HCT116 (cell line): ENCODE data around the gene IP6K3. TPM values are rescaled to one million over a fixed set of nuclear protein-coding genes. Genes with fewer than 3 reads are reported as not detected.

Source experiments
- ATAC-seq: fragments of 200-7000 bp; cut with Tn5 transposase; 2 replicates; pipeline ENCODE4 v1.9.1; 2020; ENCODE audit warnings: mild to moderate bottlenecking, moderate library complexity
- BruUV-seq: library from RNA; stranded (reverse); fragments of 400-500 nt; replicated peaks from 2 replicates; lab custom pipeline; 2021; lab: Mats Ljungman, UMichigan
- CTCF ChIA-PET: fragments of 300-600 bp; sonication (Branson Sonifier 250); formaldehyde crosslinking; loops from one replicate; lab custom pipeline; 2021; ENCODE audit warnings: antibody characterized with exemption; lab: Charles Lee
- POLR2A ChIA-PET: fragments of 300-600, 350-600 bp; sonication (Branson Sonifier 250); formaldehyde crosslinking; loops from one replicate; lab custom pipeline; 2021; ENCODE audit warnings: antibody characterized with exemption; lab: Charles Lee
- RAD21 ChIA-PET, 2 experiments: fragments of 300-600 bp; sonication (Branson Sonifier 250); formaldehyde crosslinking; loops; one replicate each; lab custom pipeline; 2023; ENCODE audit warnings: low total read pairs in 2 of 2; ENCODE audit not compliant: uncharacterized antibody in 2 of 2, unreplicated experiment in 2 of 2, low non-redundant PET in 1 of 2; lab: Charles Lee
- DNase-seq: peaks from one replicate; pipeline ENCODE4 v3.0.0-alpha.2; 2010; ENCODE audit warnings: low read depth, low spot score
- H2AFZ ChIP-seq: fragments of 200-600 bp; shearing (Covaris generic), sonication (generic); 2 replicates; pipeline ENCODE4 v1.6.1; 2017; ENCODE audit warnings: low read depth, mixed run types, mixed read lengths, antibody characterized with exemption, low read length; ENCODE audit not compliant: poor library complexity, severe bottlenecking
- H3K27ac ChIP-seq: 2 replicates; pipeline ENCODE4 v1.5.1; 2012; ENCODE audit warnings: low read depth, low read length
- H3K27me3 ChIP-seq: fragments of 200-600 bp; sonication (generic); 2 replicates; pipeline ENCODE4 v1.6.1; 2016; ENCODE audit warnings: mixed run types, low read length, mixed read lengths; ENCODE audit not compliant: insufficient read depth
- H3K36me3 ChIP-seq, 2 experiments: fragments of 200-500 bp in 1 of 2; fragments of 200-600 bp in 1 of 2; sonication (Bioruptor generic) in 1 of 2; sonication (generic) in 1 of 2; 2 replicates each; pipeline versions ENCODE4 v1.5.1 to v1.6.1; 2014 to 2016; ENCODE audit warnings: low read length in 2 of 2, inconsistent platforms in 1 of 2, mixed read lengths in 1 of 2, mixed run types in 1 of 2; ENCODE audit not compliant: insufficient read depth in 2 of 2, control insufficient read depth in 1 of 2
- H3K4me1 ChIP-seq, 2 experiments: fragments of 200-600 bp in 1 of 2; sonication (generic) in 1 of 2; 2 replicates each; pipeline versions ENCODE4 v1.5.1 to v1.6.1; 2012 to 2017; ENCODE audit warnings: low read length in 2 of 2, inconsistent platforms in 1 of 2, mild to moderate bottlenecking in 1 of 2, mixed read lengths in 1 of 2, mixed run types in 1 of 2, moderate library complexity in 1 of 2; ENCODE audit not compliant: insufficient read depth in 2 of 2, control insufficient read depth in 1 of 2
- H3K4me2 ChIP-seq: fragments of 200-600 bp; sonication (generic); 2 replicates; pipeline ENCODE4 v1.6.1; 2017; ENCODE audit warnings: mixed run types, low read length, mixed read lengths
- H3K4me3 ChIP-seq, 2 experiments: fragments of 200-600 bp in 1 of 2; sonication (generic) in 1 of 2; replicated peaks in 1 of 2; 2 replicates each; pipeline ENCODE4 v1.5.1; 2011 to 2016; ENCODE audit warnings: low read length in 2 of 2, control low read depth in 1 of 2, low read depth in 1 of 2, mild to moderate bottlenecking in 1 of 2, mixed read lengths in 1 of 2, mixed run types in 1 of 2
- H3K79me2 ChIP-seq: fragments of 200-600 bp; sonication (generic); 2 replicates; pipeline ENCODE4 v1.6.1; 2017; ENCODE audit warnings: mild to moderate bottlenecking, mixed run types, low read length, moderate library complexity, mixed read lengths; ENCODE audit not compliant: insufficient read depth
- H3K9ac ChIP-seq: fragments of 200-600 bp; sonication (generic); 2 replicates; pipeline ENCODE4 v1.6.1; 2016; ENCODE audit warnings: low read length, mixed read lengths
- H3K9me2 ChIP-seq: fragments of 200-600 bp; sonication (generic), shearing (Covaris generic); 2 replicates; pipeline ENCODE4 v1.6.1; 2017; ENCODE audit warnings: mixed run types, mild to moderate bottlenecking, moderate library complexity; ENCODE audit not compliant: insufficient read depth
- H3K9me3 ChIP-seq, 2 experiments: fragments of 200-500 bp in 1 of 2; fragments of 200-600 bp in 1 of 2; sonication (Bioruptor generic) in 1 of 2; sonication (generic) in 1 of 2; 2 replicates each; pipeline ENCODE4 v1.6.1; 2014 to 2017; ENCODE audit warnings: low read length in 2 of 2, mixed read lengths in 2 of 2, inconsistent platforms in 1 of 2, low read depth in 1 of 2, mild to moderate bottlenecking in 1 of 2, mixed run types in 1 of 2, moderate library complexity in 1 of 2; ENCODE audit not compliant: control insufficient read depth in 1 of 2, insufficient read depth in 1 of 2
- H4K20me1 ChIP-seq: fragments of 200-600 bp; sonication (generic), shearing (Covaris generic); 2 replicates; pipeline ENCODE4 v1.6.1; 2017; ENCODE audit warnings: mixed run types, mild to moderate bottlenecking, moderate library complexity; ENCODE audit not compliant: insufficient read depth
- CEBPB ChIP-seq: IDR thresholded peaks from 2 replicates; pipeline ENCODE4 v1.6.1; 2012; ENCODE audit warnings: low read depth
- EGR1 ChIP-seq: IDR thresholded peaks from 2 replicates; pipeline ENCODE4 v1.6.1; 2012; ENCODE audit warnings: low read depth
- REST ChIP-seq: IDR thresholded peaks from 2 replicates; pipeline ENCODE4 v1.6.1; 2012; ENCODE audit warnings: low read depth
- SRF ChIP-seq: IDR thresholded peaks from 2 replicates; pipeline ENCODE4 v1.6.1; 2012; ENCODE audit warnings: low read depth
- TCF7L2 ChIP-seq: IDR thresholded peaks from 2 replicates; pipeline ENCODE4 v1.7.0; 2011; ENCODE audit warnings: borderline replicate concordance, inconsistent platforms; ENCODE audit not compliant: insufficient read depth, insufficient read length; ENCODE audit errors: extremely low read depth
- intact Hi-C: fragments of 100-400 bp; cut with micrococcal nuclease; formaldehyde crosslinking; loops from 2 replicates; pipeline ENCODE4 v1.10.0; 2022
- total RNA-seq: library from RNA; stranded (reverse); gene quantifications from one replicate; pipeline ENCODE4 v1.2.1, GENCODE V29; 2021; ENCODE audit not compliant: unreplicated experiment

Gene IP6K3
- total RNA-seq, 1 experiment from 2014 or later: not detected

GRCh38 chr6:33776186-33776585 is 29.5 kb upstream of the IP6K3 start:
- intact Hi-C loops: no loop called here
- Histone ChIP-seq H3K4me2 (no peak overlapping the region), H3K9ac (no peak overlapping the region), H2AFZ (no peak overlapping the region), H3K27me3 (no peaks in the 10 kb centered on the region), H3K4me1 (peaks cover 17 to 34% of the 10 kb centered on the region in 2 experiments), H3K4me3 (no peak overlapping the region), H3K9me3 (no peaks in the 10 kb centered on the region), H3K27ac (no peak overlapping the region), H3K36me3 (peaks cover 32 to 52% of the 10 kb centered on the region in 2 experiments; a peak in 3 of 4 replicates), H4K20me1 (no peaks in the 10 kb centered on the region), H3K79me2 (no peaks in the 10 kb centered on the region), H3K9me2 (no peaks in the 10 kb centered on the region)
- BruUV-seq: no TSS peak
- ATAC-seq (no peak), DNase-seq (no peak)
- no peak for TF ChIP-seq REST
- TF ChIP-seq TCF7L2: no peak
- no peak for TF ChIP-seq CEBPB
- no peak for TF ChIP-seq SRF
- CTCF ChIA-PET: no interaction called here
- POLR2A ChIA-PET: no interaction called here
- RAD21 ChIA-PET: no interaction called here

GRCh38 chr6:33774774-33775173 is 28.1 kb upstream of the IP6K3 start:
- no TSS peak for BruUV-seq
- no peak overlapping the region for H3K9ac ChIP-seq
- POLR2A ChIA-PET: interaction anchor here (0.6 kb wide), 1 partner anchor 64 kb away, joined by 3 read pairs; the partner anchor contains the start of gene UQCC2
- TF ChIP-seq EGR1 (no peak), TCF7L2 (no peak)
- TF ChIP-seq, all 23 proteins: peak for 0
- Histone ChIP-seq H2AFZ (no peak overlapping the region), H3K27me3 (no peaks in the 10 kb centered on the region), H3K4me2 (no peak overlapping the region), H3K79me2 (no peaks in the 10 kb centered on the region), H3K4me1 (peaks cover 9 to 24% of the 10 kb centered on the region in 2 experiments), H3K9me2 (no peaks in the 10 kb centered on the region), H3K27ac (no peak overlapping the region), H3K9me3 (no peaks in the 10 kb centered on the region), H4K20me1 (no peaks in the 10 kb centered on the region), H3K4me3 (no peak overlapping the region), H3K36me3 (peaks cover 29 to 42% of the 10 kb centered on the region in 2 experiments; a peak in 3 of 4 replicates)
- ChIA-PET RAD21 (no interaction called here), CTCF (no interaction called here)
- intact Hi-C loops: no loop called here
- DNase-seq: no peak
- no peak for ATAC-seq
